ENCODE data around the gene MAB21L1.

- TF ChIP-seq CTCF (IDR thresholded peaks at IDR 0.05): no peak
- no peak for TF ChIP-seq POLR2AphosphoS5 (IDR thresholded peaks at IDR 0.05; ENCODE audit: low read depth, low read length)
- TF ChIP-seq TCF7L2 (IDR thresholded peaks at IDR 0.05; ENCODE audit: low read depth, low read length): no peak
- TF ChIP-seq, protein P1, sequence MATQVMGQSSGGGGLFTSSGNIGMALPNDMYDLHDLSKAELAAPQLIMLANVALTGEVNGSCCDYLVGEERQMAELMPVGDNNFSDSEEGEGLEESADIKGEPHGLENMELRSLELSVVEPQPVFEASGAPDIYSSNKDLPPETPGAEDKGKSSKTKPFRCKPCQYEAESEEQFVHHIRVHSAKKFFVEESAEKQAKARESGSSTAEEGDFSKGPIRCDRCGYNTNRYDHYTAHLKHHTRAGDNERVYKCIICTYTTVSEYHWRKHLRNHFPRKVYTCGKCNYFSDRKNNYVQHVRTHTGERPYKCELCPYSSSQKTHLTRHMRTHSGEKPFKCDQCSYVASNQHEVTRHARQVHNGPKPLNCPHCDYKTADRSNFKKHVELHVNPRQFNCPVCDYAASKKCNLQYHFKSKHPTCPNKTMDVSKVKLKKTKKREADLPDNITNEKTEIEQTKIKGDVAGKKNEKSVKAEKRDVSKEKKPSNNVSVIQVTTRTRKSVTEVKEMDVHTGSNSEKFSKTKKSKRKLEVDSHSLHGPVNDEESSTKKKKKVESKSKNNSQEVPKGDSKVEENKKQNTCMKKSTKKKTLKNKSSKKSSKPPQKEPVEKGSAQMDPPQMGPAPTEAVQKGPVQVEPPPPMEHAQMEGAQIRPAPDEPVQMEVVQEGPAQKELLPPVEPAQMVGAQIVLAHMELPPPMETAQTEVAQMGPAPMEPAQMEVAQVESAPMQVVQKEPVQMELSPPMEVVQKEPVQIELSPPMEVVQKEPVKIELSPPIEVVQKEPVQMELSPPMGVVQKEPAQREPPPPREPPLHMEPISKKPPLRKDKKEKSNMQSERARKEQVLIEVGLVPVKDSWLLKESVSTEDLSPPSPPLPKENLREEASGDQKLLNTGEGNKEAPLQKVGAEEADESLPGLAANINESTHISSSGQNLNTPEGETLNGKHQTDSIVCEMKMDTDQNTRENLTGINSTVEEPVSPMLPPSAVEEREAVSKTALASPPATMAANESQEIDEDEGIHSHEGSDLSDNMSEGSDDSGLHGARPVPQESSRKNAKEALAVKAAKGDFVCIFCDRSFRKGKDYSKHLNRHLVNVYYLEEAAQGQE (IDR thresholded peaks at IDR 0.05; ENCODE audit: insufficient read depth in 1 of 2, low read depth in 2 of 2, low read length in 1 of 2): no peak
Measured at GRCh38 chr13:35479038-35479492, 2.6 kb upstream of the MAB21L1 start.

Measured in Panc1 (cell line).